HUES6 (cell line): ENCODE measurements around the gene LDAH.
A peak's percentile ranks its signal among the peaks of the same experiment; 100 is the strongest.

ENCODE experiments used
- H3K27ac ChIP-seq: 2 replicates; pipeline ENCODE4 v1.7.0; 2013; ENCODE audit warnings: low read depth, mild to moderate bottlenecking, low read length, inconsistent platforms
- H3K27me3 ChIP-seq: 2 replicates; pipeline ENCODE4 v1.6.1; 2013; ENCODE audit warnings: low read length; ENCODE audit not compliant: control insufficient read depth, insufficient read depth
- H3K36me3 ChIP-seq: 2 replicates; pipeline ENCODE4 v1.6.1; 2013; ENCODE audit warnings: low read length; ENCODE audit not compliant: control insufficient read depth, insufficient read depth
- H3K4me1 ChIP-seq: 2 replicates; pipeline ENCODE4 v1.6.1; 2013; ENCODE audit warnings: low read length; ENCODE audit not compliant: control insufficient read depth, insufficient read depth
- H3K4me3 ChIP-seq: 2 replicates; pipeline ENCODE4 v1.5.1; 2013; ENCODE audit warnings: low read depth, low read length
- H3K9ac ChIP-seq: one replicate; pipeline ENCODE4 v1.6.1; 2013; ENCODE audit warnings: mild to moderate bottlenecking, low read length
- H3K9me3 ChIP-seq: 2 replicates; pipeline ENCODE4 v1.6.1; 2013; ENCODE audit warnings: low read depth, low read length; ENCODE audit not compliant: control insufficient read depth, insufficient read depth

Gene LDAH

GRCh38 chr2:20822535-20823490, at the start of gene LDAH:
Gene LDAH, minus strand, starts transcription at chr2:20823101. Its CDS starts 21,638 bp downstream, at chr2:20801463.
- 0 out of 2 replicates have a peak, but pooled peaks cover 2% of the 10 kb centered on the region for H3K36me3 ChIP-seq
- H3K4me3 ChIP-seq: peak within 1 kb of the TSS; percentile 75
- peaks cover 7% of the 10 kb centered on the region; the same call in 1 of the 2 replicates for H3K27me3 ChIP-seq
- H3K9ac ChIP-seq: peak within 1 kb of the TSS; percentile 73
- H3K27ac ChIP-seq: peak within 1 kb of the TSS; percentile 72
- no peaks in the 10 kb centered on the region for H3K9me3 ChIP-seq
- no peaks in the 10 kb centered on the region for H3K4me1 ChIP-seq

- Histone ChIP-seq H3K36me3 (no peaks in the 10 kb centered on the region), H3K9me3 (no peaks in the 10 kb centered on the region), H3K9ac (no peak overlapping the region), H3K27me3 (peaks cover 9% of the 10 kb centered on the region; the same call in 1 of the 2 replicates), H3K4me3 (no peak overlapping the region), H3K27ac (no peak overlapping the region), H3K4me1 (no peaks in the 10 kb centered on the region)
Observed at GRCh38 chr2:20868377-20868776, 45.5 kb upstream of the LDAH start.

GRCh38 chr2:20862850-20863249, 39.9 kb upstream of the LDAH start:
- H3K4me1 ChIP-seq: no peaks in the 10 kb centered on the region
- no peak overlapping the region for H3K9ac ChIP-seq
- no peaks in the 10 kb centered on the region for H3K36me3 ChIP-seq
- peaks cover 10% of the 10 kb centered on the region; the same call in 1 of the 2 replicates for H3K27me3 ChIP-seq
- no peaks in the 10 kb centered on the region for H3K9me3 ChIP-seq
- no peak overlapping the region for H3K4me3 ChIP-seq
- no peak overlapping the region for H3K27ac ChIP-seq

- Histone ChIP-seq H3K4me1 (no peaks in the 10 kb centered on the region), H3K27me3 (peaks cover 22% of the 10 kb centered on the region), H3K27ac (no peak overlapping the region), H3K4me3 (no peak overlapping the region), H3K9ac (no peak overlapping the region), H3K36me3 (no peaks in the 10 kb centered on the region), H3K9me3 (no peaks in the 10 kb centered on the region)
Observed at GRCh38 chr2:20855456-20855855, 32.6 kb upstream of the LDAH start.

GRCh38 chr2:20852670-20853069, 29.8 kb upstream of the LDAH start:
- H3K4me1 ChIP-seq: no peaks in the 10 kb centered on the region
- peaks cover 24% of the 10 kb centered on the region for H3K27me3 ChIP-seq
- no peak overlapping the region for H3K4me3 ChIP-seq
- no peaks in the 10 kb centered on the region for H3K9me3 ChIP-seq
- no peaks in the 10 kb centered on the region for H3K36me3 ChIP-seq
- H3K9ac ChIP-seq: no peak overlapping the region
- no peak overlapping the region for H3K27ac ChIP-seq

- Histone ChIP-seq H3K4me1 (no peaks in the 10 kb centered on the region), H3K27me3 (peaks cover 29% of the 10 kb centered on the region), H3K36me3 (no peaks in the 10 kb centered on the region), H3K4me3 (no peak overlapping the region), H3K27ac (no peak overlapping the region), H3K9ac (no peak overlapping the region), H3K9me3 (no peaks in the 10 kb centered on the region)
Observed at GRCh38 chr2:20852139-20852538, 29.2 kb upstream of the LDAH start.

- Histone ChIP-seq H3K4me3 (no peak overlapping the region), H3K36me3 (no peaks in the 10 kb centered on the region), H3K27ac (no peak overlapping the region), H3K4me1 (no peaks in the 10 kb centered on the region), H3K9me3 (no peaks in the 10 kb centered on the region), H3K27me3 (peaks cover 24% of the 10 kb centered on the region; the same call in 1 of the 2 replicates), H3K9ac (no peak overlapping the region)
Observed at GRCh38 chr2:20844246-20844645, 21.3 kb upstream of the LDAH start.

GRCh38 chr2:20839052-20839451, 16.2 kb upstream of the LDAH start:
- Histone ChIP-seq H3K4me1 (no peaks in the 10 kb centered on the region), H3K4me3 (no peak overlapping the region), H3K9me3 (no peaks in the 10 kb centered on the region), H3K27ac (no peak overlapping the region), H3K27me3 (peaks cover 14% of the 10 kb centered on the region; the same call in 1 of the 2 replicates), H3K9ac (no peak overlapping the region), H3K36me3 (no peaks in the 10 kb centered on the region)

- Histone ChIP-seq H3K36me3 (no peaks in the 10 kb centered on the region), H3K9me3 (no peaks in the 10 kb centered on the region), H3K27me3 (peaks cover 14% of the 10 kb centered on the region; the same call in 1 of the 2 replicates), H3K9ac (no peak overlapping the region), H3K4me1 (no peaks in the 10 kb centered on the region), H3K27ac (no peak overlapping the region), H3K4me3 (no peak overlapping the region)
Observed at GRCh38 chr2:20838016-20838415, 15.1 kb upstream of the LDAH start.

- H3K27me3 ChIP-seq: peaks cover 10% of the 10 kb centered on the region
- no peaks in the 10 kb centered on the region for H3K9me3 ChIP-seq
- no peak overlapping the region for H3K27ac ChIP-seq
- no peak overlapping the region for H3K9ac ChIP-seq
- no peaks in the 10 kb centered on the region for H3K4me1 ChIP-seq
- no peaks in the 10 kb centered on the region for H3K36me3 ChIP-seq
- no peak overlapping the region for H3K4me3 ChIP-seq
Observed at GRCh38 chr2:20836521-20836920, 13.6 kb upstream of the LDAH start.

- Histone ChIP-seq H3K27me3 (peaks cover 23% of the 10 kb centered on the region), H3K36me3 (no peaks in the 10 kb centered on the region), H3K9me3 (no peaks in the 10 kb centered on the region), H3K4me3 (no peak overlapping the region), H3K27ac (no peak overlapping the region), H3K9ac (no peak overlapping the region), H3K4me1 (no peaks in the 10 kb centered on the region)
Observed at GRCh38 chr2:20834331-20834730, 11.4 kb upstream of the LDAH start.
